GM21381 (cell line): ENCODE data around the gene CLDN15.

Source experiments
- ATAC-seq: cut with Tn5 transposase; IDR thresholded peaks from one replicate; pipeline ENCODE4 v1.9.1; 2021; ENCODE audit warnings: mild to moderate bottlenecking, moderate library complexity; ENCODE audit not compliant: unreplicated experiment

CLDN15 gene

DNA sequence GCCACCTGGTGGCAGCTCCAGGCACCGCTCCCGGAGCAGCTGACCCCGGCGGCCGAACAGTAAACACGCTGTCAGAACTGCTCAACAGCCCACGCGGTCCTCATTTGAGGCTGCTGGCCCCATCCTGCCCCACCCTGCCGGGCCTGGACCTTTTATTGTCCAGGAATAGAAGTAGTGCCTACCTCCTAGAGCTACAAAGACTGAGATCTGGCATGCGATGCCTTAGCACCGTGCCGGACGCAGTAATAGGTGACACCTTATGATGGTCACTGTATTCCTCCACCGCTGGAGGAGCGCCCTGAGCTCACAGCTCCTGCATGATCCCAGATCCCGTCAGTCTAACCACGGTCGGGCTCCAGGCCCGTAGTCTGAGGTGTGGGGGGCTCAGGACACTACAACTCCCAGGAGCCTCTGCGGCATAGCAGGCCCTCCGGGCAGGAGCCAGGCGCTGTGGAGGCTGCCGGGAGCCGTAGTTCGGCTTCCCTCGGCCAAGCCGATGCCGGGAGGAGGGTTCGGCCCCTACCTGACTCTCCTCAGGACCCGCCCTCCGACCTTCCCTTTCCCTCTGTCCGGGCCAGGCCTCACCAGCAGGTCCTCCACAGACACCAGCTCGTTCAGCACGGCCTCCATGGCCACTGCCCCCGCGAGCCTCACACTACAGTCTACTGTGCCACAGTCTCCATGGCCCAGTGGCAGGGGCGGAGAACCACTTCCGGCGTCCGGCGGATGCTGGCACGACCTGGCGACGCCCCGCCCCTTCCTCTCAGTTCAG, 7.0 kb upstream of the CLDN15 start, which contains the start of gene FIS1:
Gene FIS1, minus strand, starts transcription at position 707 of the 772 bp plus-strand sequence. Its CDS starts 77 bp downstream, at position 630.
- ATAC-seq: peak; percentile 90

- no peak for ATAC-seq
Measured at GRCh38 chr7:101243646-101244374, 6.2 kb upstream of the CLDN15 start.

DNA sequence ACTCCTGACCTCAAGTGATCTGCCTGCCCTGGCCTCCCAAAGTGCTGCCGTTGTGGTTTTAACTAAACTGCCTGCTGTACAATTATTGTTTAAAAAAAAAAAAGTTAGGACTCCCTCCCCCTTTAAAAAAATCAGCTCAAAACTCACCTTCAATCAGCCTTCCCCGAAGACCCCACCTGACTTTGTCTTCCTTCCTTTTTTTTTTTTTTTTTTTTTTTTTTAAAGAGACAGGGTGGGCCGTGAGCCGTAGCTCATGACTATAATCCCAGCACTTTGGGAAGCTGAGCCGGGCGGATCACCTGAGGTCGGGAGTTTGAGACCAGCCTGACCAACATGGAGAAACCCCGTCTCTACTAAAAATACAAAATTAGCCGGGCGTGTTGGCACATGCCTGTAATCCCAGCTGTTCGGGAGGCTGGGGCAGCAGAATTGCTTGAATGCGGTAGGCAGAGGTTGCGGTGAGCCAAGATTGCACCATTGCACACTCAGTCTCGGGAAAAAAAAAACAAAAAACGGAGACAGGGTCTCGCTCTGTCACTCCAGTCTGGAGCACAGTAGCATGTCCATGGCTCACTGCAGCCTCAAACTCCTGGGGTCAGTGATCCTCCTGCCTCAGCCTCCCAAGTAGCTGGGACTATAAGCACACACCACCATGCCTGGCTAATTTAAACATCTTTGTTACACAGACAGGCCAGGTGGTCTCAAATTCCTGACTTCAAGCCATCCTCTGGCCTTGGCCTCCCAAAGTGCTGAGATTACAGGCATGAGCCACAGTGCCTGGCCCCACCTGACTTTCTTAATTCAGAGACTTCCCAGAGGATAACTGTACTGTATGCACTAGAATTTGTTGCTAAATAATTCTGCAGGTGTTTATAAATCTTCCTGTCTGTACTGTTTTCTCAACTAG, 4.1 kb upstream of the CLDN15 start:
- ATAC-seq: no peak

DNA sequence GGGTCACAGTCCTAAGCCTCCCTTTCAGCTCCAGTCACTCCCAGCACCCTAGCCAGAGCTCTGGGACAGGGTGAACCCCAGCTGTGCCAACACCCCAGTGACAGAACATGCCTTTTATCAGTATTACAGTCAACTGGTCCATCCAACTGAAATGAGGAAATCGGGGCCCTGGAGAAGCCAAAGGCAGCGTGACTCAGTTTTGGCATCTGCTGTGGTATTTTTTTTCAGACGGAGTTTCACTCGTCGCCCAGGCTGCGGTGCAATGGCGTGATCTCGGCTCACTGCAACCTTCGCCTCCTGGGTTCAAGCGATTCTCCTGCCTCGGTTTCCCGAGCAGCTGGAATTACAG, 3.4 kb upstream of the CLDN15 start:
- no peak for ATAC-seq

- no peak for ATAC-seq
Measured at GRCh38 chr7:101240226-101241014, 2.8 kb upstream of the CLDN15 start.

DNA sequence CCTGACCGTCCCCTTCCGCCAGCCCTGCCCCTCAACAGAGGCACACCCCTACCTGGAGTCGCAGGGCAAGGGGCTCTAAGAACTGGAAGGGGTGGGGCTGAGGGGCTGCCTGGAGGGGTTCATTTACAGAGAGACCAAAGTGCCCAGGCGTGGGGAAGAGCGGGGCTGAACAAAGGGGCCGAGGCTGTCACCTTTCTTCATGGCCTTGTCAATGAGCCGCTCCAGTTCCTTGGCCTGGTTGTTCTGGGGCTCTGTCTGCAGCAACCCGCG, 2.3 kb upstream of the CLDN15 start:
- no peak for ATAC-seq

DNA sequence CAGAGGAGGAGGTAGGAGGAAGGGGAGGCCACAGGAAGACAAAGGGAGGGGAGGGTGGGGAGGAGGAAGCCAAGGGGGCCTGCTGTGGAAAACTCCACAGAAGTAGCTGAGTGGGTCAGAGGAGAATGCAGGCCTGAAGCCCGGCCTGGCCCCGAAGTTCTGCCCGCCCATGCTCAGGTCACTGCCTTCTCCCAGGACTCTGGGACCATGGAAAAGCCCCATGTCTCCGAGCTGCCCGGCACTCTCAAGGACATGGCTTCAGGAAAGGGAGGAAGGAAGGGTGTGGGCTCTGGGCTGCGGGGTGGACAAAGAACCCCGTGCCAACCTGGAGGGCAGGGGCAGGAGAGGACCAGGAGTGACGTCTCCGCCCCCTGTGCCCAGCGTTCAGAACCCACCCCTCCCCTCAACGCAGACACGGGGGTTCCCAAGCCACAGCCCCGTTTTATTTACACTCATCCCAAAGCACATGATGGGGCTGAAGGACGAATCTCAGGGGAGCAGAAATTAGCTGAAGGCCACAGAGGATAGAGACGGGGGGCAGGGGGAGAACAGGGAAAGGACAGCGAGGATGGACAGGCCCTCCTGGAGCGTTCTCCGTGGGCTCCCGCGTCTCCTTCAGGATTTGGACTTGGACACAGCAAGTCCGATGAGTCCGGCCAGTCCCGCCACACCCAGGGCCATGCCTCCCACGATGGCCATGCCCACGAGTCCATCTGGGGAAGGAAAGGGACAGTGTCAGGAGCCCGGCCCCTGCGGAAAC, 1.8 kb upstream of the CLDN15 start:
- ATAC-seq: no peak

GRCh38 chr7:101238226-101239182, 902 bp upstream of the CLDN15 start:
- ATAC-seq: no peak

DNA sequence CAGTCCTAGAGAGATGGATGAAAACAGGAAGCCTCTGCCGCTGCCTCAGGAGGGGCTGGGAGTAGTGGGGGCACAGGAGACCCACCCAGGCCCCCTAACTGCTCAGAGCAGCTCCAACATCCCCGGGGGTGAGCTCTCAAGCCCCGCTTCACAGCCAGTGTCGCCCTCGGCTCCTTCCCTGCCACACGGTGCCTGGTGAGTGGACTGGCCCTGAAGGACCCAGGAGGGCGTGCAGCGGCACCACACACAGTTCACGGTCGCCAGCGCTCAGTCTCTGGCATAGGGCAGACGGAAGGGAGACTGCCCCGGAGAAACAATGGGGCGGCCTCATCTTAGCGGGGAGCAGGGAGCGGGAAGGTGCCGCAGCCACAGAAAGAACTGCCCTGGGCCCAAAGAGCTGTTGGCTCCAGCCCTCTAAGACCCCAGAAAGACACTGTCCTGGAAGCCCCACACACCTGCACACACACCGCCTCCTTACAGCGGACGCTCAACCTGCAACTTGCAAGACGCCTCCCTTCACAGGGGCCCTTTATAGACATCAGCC, 1.2 kb downstream of the CLDN15 start:
- ATAC-seq: no peak

GRCh38 chr7:101235522-101235921, 2.1 kb downstream of the CLDN15 start:
- no peak for ATAC-seq

- ATAC-seq: no peak
Measured at GRCh38 chr7:101235050-101235449, 2.6 kb downstream of the CLDN15 start.

- no peak for ATAC-seq
Measured at GRCh38 chr7:101234636-101235035, 3.0 kb downstream of the CLDN15 start.

DNA sequence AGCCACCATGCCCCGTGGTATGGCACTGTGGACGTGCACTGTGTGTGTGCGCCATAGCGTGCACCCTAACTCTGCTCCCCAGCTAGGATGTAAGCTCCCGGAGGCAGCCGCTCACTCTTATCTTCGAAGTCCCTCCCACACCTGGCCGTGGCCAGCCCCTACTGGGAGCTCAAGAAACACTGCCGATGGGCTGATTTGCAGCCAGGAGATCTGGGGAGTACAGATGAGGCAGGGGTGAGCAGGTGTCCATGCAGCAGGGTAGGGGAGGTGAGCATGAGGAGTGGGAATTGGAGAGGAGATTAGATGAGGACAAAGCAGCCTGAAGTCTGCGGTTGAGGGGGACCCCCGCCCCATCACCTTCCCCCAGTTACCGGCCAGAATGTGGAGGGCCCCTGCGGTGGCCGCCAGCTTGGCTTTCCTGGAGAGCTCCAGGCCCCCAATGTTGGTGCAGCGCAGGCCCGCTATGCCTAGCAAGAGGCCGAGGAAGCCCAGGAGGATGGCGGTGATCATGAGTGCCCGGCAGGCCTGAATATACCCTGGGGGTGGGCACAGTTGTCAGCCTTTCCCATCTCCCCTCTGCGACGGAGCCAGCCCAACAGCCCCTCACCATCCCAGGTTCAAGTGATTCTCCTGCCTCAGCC, 3.6 kb downstream of the CLDN15 start:
- no peak for ATAC-seq

DNA sequence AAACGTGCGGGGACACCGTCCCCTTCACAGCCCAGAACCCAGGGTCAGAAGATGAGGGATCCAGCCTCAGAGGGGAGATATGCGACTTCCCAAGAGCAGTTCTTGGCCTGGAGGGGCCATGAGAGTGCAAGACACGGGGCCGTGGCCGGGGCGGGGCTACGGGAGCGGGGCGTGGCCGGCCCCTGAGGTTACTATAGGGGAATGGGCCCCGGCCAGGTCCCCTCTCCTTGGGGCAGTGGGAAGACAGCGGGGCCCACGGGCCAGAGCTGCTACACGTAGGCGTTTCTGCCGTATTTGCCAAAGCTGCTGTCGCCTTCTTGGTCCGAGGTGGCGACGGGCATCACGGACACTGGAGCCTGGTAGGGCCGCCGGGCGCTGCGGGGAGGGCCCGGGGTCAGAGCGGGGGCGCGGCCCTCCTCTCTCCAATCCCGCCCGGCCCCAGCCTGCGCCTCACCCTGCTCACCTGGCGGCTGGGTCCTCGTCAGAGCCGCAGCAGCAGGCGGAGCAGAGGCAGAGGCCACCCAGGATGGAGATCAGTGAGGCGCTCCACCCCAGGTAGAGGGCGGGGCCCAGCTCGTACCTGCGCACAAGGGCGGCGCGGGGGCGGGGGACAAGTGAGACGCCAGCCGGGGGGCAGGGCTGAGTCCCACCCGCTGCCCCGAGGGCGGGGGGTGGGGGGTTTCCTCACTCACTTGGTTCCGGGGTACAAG, 5.3 kb downstream of the CLDN15 start:
- no peak for ATAC-seq

- no peak for ATAC-seq
Measured at GRCh38 chr7:101231644-101232043, 6.0 kb downstream of the CLDN15 start.

DNA sequence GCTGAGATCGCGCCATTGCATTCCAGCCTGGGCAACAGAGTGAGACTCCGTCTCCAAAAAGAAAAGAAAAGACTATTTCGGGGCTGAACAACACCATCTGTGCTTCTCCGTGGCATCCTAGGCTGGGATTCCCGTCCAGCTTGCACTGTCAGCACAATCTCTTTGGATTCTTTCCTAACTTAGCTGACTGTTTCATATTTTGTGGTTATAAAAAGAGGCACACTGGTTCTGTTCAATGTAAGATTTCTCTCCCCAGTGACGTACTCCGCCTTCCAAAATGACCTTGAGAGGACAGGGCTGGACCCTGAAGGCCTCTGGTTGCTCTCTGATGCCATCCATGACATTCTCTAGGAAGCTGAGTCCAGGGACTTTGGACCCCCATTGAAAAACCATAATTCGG, 10.9 kb downstream of the CLDN15 start:
- ATAC-seq: no peak

- ATAC-seq: no peak
Measured at GRCh38 chr7:101225650-101226049, 12.0 kb downstream of the CLDN15 start.

DNA sequence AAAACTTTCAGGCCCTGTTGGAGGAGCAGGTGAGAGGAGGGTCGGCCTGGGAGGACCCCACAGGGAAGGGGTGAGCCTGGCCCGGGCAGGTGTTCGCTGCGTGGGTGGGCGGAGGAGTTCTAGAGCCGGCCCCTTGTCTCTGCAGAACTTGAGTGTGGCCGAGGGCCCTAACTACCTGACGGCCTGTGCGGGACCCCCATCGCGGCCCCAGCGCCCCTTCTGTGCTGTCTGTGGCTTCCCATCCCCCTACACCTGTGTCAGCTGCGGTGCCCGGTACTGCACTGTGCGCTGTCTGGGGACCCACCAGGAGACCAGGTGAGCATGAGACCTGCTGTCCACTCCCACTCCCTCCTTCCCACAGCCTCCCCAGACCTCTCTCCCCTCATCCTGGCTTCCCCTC, 14.1 kb downstream of the CLDN15 start:
- ATAC-seq: no peak
